Uterus (tissue), 2 donors: ENCODE measurements around the gene CDKN2C.

Source experiments
- CTCF ChIP-seq, 4 experiments: fragments of 200-600 bp in 2 of 4; fragments of 450-650 bp in 2 of 4; sonication (generic) in 2 of 4; IDR thresholded peaks; one replicate each; pipeline ENCODE4 v1.5.1; 2016 to 2019; ENCODE audit warnings: antibody characterized with exemption in 4 of 4, mild to moderate bottlenecking in 2 of 4, moderate library complexity in 1 of 4
- POLR2A ChIP-seq, 2 donors: fragments of 450-650 bp; IDR thresholded peaks; one replicate each; pipeline ENCODE4 v1.6.1; 2016; ENCODE audit warnings: antibody characterized with exemption in 2 of 2, mild to moderate bottlenecking in 1 of 2, moderate library complexity in 1 of 2

- peak in 3 of 4 experiments; percentile 17 to 59 (median 42) for TF ChIP-seq CTCF (IDR thresholded peaks at IDR 0.05)
- TF ChIP-seq POLR2A (IDR thresholded peaks at IDR 0.05) = peak; percentile 64 to 84
These were observed 9.9 kb upstream of the CDKN2C start, which contains the start of gene FAF1 for GRCh38 chr1:50959913-50960844.
